Stimulated activated CD4-positive, alpha-beta T cell treated with anti-CD3 and anti-CD28 coated beads, TNF-alpha, amount 100 ng/mL, for 4 hours (primary cell): ENCODE results near the gene HLA-F.
A peak's percentile ranks its signal among the peaks of the same experiment; 100 is the strongest.

Source experiments
- DNase-seq, 3 experiments: peaks; one replicate each; pipeline ENCODE4 v3.0.0-alpha.2; 2020; ENCODE audit warnings: low read depth in 3 of 3

HLA-F gene

GRCh38 chr6:29744131-29744530, 20.9 kb downstream of the HLA-F start:
- no peak for DNase-seq

GRCh38 chr6:29744621-29745020, 21.4 kb downstream of the HLA-F start:
- DNase-seq, result no peak

- DNase-seq, result no peak
Measured at GRCh38 chr6:29745386-29745785, 22.2 kb downstream of the HLA-F start.

- DNase-seq, result no peak
Measured at GRCh38 chr6:29745855-29746449, 22.7 kb downstream of the HLA-F start.

- DNase-seq, result no peak
Measured at GRCh38 chr6:29746846-29747687, 23.8 kb downstream of the HLA-F start.

- DNase-seq, result no peak
Measured at GRCh38 chr6:29747688-29748250, 24.5 kb downstream of the HLA-F start.

- peak; percentile 59 to 73 (median 71) for DNase-seq
Measured at GRCh38 chr6:29748391-29749307, 25.4 kb downstream of the HLA-F start.

GRCh38 chr6:29749308-29749662, 26.1 kb downstream of the HLA-F start:
- DNase-seq, result no peak

GRCh38 chr6:29749668-29750067, 26.4 kb downstream of the HLA-F start:
- no peak for DNase-seq

- DNase-seq, result no peak
Measured at GRCh38 chr6:29750709-29751108, 27.5 kb downstream of the HLA-F start.

GRCh38 chr6:29751480-29751879, 28.2 kb downstream of the HLA-F start:
- DNase-seq, result no peak

- peak; percentile 63 to 70 (median 66) for DNase-seq
Measured at GRCh38 chr6:29752451-29753308, 29.4 kb downstream of the HLA-F start.

GRCh38 chr6:29753309-29753644, 30.0 kb downstream of the HLA-F start:
- DNase-seq, result no peak

- no peak for DNase-seq
Measured at GRCh38 chr6:29755295-29755871, 32.1 kb downstream of the HLA-F start.

GRCh38 chr6:29757282-29757681, 34.0 kb downstream of the HLA-F start:
- DNase-seq, result no peak

GRCh38 chr6:29757701-29758293, 34.6 kb downstream of the HLA-F start:
- no peak for DNase-seq

GRCh38 chr6:29758761-29759160, 35.5 kb downstream of the HLA-F start:
- no peak for DNase-seq

GRCh38 chr6:29759457-29759856, 36.2 kb downstream of the HLA-F start:
- DNase-seq, result no peak

GRCh38 chr6:29760328-29760727, 37.1 kb downstream of the HLA-F start:
- no peak for DNase-seq

GRCh38 chr6:29762051-29762450, 38.8 kb downstream of the HLA-F start:
- no peak for DNase-seq
